ENCODE data around the gene MAGT1.
"Not testable (repeated sequence)": the region's sequence is repeated elsewhere in the genome, so short reads cannot be mapped to it uniquely, and the experiment has no call there.

Gene MAGT1

DNA sequence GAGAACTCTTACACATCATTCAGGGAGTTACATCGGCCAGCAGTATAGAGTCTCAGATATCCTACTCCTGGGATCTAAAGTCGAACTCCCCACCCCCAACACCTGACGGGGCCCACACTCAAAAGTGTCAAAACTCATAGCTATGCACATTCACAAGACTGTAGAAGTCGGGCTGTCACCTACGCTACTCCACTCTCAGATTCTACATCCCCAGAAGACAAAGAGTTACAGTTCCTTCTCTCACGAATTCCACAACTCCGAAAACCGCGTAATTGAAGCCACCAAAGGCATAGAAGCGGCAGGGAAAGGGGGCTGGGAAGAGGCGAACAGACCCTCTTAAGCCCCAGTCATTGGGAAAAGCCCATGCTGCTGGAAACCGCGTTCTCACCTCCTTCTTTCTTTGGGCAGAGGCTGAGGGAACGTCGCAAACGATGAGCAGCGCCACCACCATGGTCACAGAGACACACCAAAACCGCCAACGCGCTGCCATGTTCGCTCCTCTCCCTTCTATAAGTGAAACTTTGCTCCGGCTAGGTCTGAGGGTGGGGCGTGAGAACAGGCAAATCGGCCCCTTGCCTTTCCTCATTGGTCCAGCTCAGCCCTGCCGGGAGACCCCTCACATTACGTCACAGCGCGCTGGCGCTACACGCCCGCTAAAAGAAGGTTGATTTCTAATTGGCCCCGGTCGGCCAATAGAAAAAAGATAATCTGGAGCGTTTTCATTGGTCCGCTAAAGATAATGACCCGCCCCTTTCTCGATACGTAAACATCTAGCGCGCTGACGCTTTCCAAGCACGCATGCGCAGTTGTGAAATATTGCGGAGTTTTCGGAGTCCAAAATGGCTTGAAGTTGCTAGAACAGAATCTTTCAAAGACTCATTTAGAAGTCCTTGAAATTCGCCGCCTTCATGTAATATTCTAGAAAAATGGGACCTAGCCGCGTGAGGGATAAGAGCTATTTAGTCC is at the start of gene MAGT1:
TSS of gene MAGT1 (minus strand) at position 515 of the 966 bp plus-strand sequence. CDS start at position 490, 25 bp downstream.
- DNase-seq: peak; percentile 94

DNA sequence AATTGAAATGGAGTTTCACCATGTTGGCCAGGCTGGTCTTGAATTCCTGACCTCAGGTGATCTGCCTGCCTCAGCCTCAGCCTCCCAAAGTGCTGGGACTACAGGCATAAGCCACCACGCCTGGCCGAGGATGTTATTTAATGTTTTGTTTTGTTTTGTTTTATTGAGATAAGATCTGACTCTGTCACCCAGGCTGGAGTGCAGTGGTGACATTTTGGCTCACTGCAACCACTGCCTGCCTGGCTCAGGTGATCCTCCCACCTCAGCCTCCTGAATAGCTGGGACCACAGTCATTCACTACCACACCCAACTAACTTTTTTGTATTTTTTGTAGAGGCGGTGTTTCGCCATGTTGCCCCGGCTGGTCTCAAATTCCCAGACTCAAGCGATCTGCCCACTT is 49.8 kb upstream of the MAGT1 start:
- DNase-seq: not testable (repeated sequence)

DNA sequence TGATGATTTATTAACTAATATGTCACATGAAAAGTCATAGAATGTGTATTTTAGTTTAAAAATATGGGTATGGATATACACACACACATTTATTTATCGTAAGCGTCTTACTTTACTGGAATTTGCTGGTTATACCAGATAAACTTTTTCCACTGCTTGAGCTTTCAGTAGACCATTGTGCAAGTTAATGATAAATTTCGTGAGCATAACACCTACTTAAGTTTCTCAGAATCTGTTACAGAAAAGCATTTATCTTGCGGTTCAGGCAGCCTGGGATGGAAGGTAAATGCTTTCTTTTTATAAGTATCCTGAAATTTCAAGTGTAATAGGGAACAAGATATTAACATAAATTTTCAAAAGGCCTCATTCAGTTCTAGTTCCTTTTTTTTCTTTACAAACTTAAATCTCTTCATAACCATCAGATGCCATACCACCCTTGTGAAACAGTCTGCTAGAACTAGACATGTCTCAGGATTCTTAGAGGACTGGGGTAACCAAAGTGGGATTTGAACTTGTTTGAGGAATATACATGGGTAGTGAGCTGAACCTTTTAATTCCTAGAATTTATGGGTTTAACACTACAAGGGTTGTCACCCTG is 42.9 kb upstream of the MAGT1 start:
- no peak for DNase-seq

DNA sequence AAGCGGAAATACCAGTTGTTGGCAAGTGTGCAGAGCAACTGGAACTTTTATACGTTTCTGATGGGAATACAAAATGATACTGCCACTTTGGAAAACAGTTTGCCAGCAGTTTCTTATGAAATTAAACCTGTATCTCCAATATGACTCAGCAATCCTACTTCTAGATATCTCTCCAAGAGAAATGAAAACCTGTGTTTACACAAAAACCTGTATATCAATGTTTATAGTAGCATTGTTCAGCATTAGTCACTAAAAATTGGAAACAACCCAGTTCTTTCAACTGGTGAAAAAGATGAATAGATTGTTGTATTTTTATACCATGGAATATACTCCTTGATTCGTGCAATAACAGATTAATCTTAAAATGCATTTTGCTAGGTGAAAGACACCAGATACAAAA is 42.1 kb upstream of the MAGT1 start:
- no peak for DNase-seq

DNA sequence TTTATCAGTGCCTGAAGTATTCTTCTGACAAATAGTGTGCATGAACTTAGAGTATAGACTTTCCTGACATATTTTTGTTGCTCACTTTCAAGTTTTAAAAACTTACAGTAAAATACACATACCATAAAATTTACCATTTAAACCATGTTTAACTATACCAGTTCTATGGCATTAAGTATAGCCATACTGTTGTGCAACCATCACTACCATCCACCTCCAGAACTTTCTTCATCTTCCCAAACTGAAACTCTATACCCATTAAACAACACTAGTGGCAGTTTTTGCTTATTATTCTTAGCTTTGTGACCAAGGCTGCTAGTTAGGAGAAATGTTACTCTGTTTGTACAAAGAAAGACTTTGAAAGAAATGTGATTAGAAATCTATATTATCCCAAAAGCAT is 41.1 kb upstream of the MAGT1 start:
- no peak for DNase-seq

DNA sequence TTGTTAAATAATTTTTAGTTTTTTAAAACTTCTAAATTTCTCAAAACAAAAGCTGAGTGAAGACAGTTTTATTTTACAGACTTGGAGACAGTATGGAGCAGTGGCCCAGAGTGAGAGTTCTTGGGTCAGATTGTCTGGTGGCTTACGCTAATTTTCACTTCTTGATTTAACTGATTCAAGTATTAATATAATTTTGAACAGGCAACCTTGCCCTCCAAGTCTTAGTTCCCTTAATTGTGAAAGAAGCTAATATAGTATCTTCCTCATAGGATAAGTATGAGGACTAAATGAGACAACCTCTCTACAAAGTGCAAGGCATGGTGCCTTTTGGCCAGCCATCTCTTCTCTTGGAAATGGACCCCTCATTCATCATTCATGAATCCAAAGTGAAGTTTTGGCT is 40.7 kb upstream of the MAGT1 start:
- no peak for DNase-seq

DNA sequence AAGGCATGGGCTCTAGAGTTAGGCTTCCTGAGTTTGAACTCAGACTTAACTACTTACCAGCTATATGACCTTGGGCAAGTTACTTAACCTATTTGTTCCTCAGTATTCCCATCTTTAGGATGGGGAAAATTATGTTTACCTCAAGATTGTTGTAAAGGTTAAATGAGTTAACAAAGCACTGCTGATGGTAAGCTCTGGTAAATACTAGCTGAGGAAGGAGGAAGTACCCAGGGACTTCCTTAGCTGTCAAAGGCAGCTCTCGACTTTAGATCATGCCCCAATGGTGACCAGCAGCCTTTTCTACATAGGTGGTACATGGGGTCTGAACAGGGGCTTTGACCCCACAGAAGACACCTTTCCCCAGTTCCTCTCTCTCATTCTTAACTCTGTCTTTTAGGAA is 35.3 kb upstream of the MAGT1 start:
- DNase-seq: no peak

DNA sequence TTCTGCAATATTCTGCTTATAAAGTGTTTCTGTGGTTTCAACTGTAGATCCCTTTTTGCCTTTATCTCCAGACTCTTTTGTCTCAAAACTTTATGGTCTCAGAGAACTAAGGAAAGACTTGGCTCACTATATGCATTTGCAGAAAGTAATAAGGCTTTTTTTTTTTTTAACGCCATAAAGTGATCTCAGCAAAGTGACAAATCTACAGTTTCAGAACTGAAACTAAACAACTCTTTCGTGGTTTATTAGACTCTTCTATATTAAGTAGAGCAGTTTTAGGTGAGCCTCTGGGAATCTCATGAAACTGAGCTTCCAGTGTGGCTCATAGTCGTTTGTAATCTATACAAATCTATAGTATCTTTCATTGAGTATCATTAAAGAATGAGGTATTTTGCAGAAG is 30.5 kb upstream of the MAGT1 start:
- no peak for DNase-seq

DNA sequence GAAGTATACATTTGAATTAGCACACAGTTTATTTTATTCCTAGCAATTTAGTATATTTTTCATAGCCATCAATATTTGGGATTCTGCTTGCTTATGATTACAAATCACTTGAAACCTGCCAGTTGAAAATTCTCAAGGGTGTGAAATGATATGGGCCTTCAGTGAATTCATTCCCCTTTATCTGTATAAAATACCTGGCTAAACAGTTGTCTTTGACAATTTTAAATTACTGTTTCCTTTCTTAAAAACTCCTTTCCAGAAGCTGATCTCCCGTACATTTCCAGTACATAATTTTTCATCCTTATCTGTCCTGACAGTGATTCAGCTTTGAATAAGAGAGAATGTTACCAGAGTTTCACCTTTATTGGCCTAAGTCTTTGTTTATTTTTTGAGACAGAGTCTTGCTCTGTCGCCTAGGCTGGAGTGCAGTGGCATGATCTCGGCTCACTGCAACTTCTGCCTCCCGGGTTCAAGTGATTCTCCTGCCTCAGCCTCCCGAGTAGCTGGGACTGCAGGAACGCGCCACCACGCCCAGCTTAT is 29.2 kb upstream of the MAGT1 start:
- no peak for DNase-seq

DNA sequence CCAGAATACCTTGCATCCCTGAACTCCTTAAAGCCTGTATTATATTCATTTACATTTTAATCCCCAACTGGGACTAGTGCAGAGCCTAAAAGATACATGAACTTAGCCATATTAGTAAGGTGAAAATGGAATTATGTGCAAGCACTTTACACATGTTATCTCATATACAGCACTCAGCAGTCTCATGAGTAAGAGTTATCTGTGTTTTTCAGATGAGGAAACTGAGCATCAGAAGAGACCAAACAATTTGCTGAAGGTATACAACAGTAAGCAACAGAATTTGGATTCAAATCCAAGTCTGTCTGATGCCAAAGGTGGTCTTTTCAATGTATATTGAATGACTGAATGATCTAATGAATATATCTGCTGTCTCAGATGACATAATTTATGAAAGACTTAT is 27.6 kb upstream of the MAGT1 start:
- no peak for DNase-seq

DNA sequence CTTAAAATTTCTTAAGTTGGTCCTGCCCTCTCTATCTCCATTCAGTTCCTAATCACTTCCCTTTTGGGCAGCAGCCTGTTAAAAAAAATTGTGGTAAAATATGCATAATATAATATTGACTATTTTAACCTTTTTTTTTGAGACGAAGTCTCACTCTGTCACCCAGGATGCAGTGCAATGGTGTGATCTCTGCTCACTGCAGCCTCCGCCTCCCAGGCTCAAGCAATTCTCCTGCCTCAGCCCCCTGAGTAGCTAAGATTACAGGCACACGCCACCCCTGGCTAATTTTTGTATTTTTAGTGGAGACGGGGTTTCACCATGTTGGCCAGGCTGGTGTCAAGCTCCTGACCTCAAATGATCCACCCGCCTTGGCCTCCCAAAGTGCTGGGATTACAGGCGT is 24.1 kb upstream of the MAGT1 start:
- not testable (repeated sequence) for DNase-seq

DNA sequence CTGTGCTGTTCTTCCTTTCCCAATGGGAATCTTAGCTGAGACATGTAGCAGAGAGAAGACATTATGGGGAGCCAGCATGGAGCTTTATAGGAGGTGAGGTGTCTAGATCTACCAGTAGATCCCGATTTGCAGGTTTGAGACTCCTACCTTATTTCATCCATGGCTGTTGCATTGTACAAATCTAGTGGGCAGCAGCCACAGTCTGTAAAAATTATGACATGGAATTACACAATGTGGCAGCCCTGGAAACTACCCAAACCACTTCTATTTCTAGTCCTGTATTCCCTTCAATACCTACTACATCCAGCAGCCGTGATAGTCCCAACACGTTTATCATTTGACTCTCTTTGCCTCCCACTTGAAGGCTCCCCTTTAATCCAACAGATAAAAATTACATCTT is 23.3 kb upstream of the MAGT1 start:
- no peak for DNase-seq

DNA sequence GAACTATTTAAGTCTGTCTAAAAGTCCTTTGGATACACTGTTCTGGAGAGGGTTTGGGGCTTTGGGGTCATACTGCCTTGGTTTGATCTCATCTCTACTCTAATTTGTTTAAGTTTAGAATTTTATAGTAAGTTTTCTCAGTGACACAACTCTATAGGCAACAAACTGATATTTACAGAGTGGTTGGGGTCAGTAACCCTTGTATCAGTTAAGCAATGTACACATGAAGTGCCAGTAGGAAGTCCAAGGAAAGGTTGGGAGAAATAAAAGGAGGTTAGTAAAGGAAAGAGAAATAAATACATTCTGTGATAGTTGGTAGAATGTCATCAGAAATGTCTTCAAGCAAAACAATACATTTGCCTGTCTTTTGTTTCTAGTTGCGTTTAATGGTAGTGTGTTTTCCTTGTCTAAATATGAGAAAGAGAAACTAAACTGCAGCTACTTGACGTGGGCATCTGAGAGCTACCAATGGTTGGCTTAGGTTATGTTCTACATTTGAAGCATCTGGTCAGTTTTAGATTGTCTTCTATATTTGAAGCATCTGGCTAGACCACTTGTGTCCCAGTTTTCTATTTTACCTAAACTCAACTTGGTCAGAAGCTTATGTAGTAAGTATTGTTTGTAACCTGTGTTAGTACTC is 22.2 kb upstream of the MAGT1 start:
- DNase-seq: no peak

DNA sequence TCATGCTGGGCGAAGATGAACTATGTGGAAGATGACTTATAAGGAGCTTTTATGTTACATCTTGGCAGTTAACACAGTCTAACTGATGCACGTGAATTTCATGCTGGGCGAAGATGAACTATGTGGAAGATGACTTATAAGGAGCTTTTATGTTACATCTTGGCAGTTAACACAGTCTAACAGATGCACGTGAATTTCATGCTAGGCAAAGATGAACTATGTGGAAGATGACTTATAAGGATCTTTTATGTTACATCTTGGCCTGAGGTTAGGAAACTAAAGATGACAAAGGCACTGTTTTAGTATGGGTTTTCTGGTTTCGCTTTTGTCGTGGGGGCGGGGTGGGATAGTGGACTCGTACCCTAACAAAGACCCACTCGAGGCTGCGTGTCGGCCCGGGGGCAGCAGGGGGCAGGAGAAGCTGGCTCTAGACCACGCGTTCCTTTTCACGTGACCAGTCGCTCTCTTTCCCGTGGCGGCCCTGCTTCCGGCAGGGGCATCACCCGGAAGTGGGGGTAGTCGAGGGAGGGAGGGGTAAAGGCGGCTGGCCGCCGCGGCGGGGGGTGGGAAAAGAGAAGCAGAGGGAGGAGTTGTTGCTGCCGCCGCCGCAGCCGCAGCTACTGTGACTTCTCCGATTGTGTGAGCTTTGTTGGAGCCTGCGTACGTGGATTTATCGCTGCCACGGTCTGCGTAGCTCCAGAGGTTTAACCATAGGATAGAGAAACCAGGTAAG is 15.0 kb upstream of the MAGT1 start, which contains the start of gene ATP7A:
TSS of gene ATP7A (plus strand) at position 586 of the 733 bp plus-strand sequence. CDS start 60,949 bp downstream, outside the sequence.
- peak; percentile 67 for DNase-seq

DNA sequence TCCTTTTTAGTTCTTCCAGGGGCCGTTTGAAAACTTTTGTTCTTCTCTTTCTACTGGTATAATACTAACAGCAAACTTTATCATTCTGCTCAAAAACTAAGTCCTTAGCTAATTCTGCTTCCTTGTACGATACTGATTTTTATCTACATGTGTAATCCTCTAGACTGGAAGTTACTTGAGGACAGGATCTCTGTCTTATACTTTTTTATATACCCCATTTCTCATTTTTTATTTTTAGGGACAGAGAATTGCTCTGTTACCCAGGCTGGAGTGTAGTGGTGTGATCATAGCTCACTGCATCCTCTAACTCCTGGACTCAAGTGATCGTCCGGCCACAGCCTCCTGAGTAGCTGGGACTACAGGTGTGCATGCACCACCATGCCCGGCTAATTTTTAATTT is 6.3 kb upstream of the MAGT1 start:
- no peak for DNase-seq

DNA sequence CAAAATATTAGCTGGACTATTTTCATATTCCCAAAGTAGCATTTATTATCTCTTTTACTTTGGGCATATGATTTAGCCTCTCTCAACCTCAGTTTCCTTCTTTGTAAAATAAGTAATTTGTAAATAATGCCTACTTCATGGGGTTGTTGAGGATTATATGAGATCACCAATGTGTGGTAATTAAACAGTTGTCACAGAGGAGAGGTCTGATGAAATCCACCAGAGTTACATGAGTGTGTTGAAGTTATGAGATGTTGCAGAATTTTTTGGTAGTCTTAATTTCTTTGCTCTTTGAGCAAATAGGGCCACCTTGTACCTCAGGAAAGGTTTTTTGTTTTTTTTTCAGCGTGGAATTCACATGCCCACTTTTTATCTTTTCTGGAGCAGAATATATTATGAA is 5.5 kb upstream of the MAGT1 start:
- DNase-seq: no peak

DNA sequence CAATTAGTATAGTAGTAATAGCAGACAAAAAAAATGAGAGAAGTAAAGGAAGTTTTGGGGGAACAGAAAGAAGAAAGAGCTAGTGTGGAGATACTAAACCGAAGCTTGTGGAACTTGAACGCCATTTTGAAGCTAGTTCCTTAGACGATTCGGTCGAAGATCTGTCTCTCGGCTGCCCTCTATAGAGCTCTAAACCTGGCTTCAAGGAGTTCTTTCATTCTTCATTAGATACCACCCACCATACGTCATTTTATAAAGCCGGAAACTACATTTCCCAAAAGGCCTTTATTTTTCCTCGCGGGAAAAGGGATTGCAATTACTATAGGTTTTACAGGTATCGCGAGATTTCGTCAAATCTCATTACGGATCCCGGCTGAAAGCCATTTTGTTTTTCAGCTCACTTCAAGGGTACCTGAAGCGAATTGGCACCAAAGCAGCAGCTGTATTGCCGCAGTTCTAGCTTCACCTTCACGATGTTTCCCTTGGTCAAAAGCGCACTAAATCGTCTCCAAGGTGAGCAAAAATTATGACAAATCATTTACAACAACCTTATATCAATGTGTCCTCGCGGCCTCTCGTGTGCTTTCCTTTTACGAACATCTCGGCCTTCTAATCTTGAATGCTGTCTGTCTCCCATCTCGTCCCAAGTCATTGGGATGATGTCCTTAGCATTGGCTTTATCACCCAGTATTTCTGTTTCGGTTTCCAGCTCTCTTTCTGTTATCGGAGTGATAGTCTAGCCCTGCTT is 4.0 kb upstream of the MAGT1 start, which contains the start of gene COX7B:
TSS of gene COX7B (plus strand) at position 388 of the 748 bp plus-strand sequence. CDS start at position 474, 86 bp downstream.
- DNase-seq: peak; percentile 82

DNA sequence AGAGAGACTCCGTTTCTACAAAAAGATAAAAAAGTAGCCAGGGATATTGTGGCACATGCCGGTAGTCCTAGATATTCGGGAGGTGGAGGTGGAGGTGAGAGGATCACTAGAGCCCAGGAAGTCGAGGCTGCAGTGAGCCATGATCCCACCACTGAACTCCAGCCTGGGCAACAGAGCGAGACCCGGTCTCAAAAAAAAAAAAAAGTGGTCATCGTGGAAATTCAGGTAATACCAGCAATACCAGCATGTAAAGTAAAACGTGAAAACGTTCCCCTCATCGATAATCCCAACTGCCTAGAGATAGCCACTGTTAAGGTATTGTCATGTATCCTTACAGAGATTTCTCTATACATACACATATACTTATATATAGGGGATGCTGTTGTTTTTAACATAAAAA is 1.5 kb downstream of the MAGT1 start:
- no peak for DNase-seq

DNA sequence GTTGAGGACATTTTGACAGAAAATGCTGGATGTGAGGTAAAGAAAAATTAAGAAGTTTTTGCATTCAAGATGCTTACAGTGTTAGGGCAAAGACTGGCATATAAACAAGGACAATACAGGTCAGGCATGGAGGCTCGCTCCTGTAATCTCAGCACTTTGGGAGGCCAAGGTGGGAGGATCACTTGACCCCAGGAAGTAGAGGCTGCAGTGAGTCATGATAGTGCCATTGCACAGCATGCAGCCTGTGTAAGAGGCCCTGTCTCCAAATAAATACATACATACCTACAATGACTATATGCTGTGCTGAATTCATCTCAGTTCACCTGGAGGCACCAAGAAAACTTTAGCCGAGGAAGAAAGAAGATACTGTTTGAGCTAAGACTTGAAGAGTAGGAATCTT is 2.3 kb downstream of the MAGT1 start:
- DNase-seq: no peak

DNA sequence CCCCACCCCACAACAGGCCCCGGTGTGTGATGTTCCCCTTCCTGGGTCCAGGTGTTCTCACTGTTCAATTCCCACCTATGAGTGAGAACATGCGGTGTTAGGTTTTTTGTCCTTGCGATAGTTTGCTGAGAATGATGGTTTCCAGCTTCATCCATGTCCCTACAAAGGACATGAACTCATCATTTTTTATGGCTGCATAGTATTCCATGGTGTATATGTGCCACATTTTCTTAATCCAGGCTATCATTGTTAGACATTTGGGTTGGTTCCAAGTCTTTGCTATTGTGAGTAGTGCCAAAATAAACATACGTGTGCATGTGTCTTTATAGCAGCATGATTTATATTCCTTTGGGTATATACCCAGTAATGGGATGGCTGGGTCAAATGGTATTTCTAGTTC is 13.8 kb downstream of the MAGT1 start:
- not testable (repeated sequence) for DNase-seq

DNA sequence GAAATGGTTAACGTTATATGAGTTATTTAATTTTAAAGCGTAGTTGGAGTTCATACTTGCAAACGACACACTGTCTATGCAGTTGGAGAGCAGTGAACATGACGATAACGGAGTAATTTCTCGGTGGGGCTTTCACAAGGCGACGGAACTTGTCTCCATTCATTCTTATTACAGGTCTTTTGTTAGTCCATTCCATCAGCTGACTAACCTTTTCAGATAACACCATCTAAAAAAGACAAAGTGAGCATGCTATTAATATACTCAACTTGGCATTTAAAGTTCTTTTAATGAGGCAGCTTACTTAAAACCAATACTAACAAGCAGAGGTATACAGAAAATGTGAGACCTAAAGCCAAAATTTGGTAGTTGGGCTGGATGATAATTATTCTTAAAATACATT is 19.9 kb downstream of the MAGT1 start:
- DNase-seq: no peak

DNA sequence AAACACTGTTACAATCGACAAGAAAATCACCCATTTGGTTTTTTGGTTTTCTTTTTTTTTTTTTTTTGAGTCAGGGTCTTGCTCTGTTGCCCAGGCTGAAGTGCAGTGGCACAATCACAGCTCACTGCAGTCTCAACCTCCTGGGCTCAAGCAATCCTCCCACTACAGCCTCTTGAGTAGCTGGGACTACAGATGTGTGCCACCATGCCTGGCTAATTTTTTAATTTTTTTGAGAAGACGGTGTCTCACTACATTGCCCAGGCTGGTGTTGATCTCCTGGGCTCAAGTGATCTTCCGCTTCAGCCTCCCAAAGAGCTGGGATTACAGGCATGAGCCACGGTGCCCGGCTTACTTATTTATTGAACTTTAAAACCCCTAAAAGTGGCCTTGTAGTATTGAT is 63.7 kb downstream of the MAGT1 start:
- not testable (repeated sequence) for DNase-seq

Measured in NCI-H1417 treated with DMSO at 0.1 percent for 48 hours (cell line).